Measurements from ENCODE around the gene IL10RB. TPM values are rescaled to one million over a fixed set of nuclear protein-coding genes. Genes with fewer than 3 reads are reported as not detected.
"Not testable (repeated sequence)": the region's sequence is repeated elsewhere in the genome, so short reads cannot be mapped to it uniquely, and the experiment has no call there.

Gene IL10RB
- total RNA-seq, 1 donor from 2014 or later, result 19.0 TPM

DNA sequence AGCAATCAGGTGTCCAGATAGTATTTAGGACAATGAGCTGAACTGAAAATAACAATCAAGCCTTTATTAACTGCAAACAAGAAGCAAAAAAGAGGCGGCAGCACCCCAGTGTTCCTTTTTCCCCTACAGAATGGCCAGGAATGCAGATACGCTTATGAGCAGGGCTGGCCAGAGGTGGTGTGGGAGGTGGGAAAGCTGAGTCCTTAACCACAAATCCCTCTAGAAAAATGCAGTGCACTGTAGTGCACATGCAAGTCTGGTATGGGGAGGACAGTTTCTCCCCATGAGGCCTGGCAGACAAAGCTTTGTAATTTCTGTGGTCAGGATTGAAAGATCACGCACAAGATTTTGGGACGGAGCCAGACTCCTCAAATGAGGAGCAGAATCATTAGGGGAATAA, 47.9 kb downstream of the IL10RB start:
- peaks cover 17% of the 10 kb centered on the region for H3K9me3 Mint-ChIP-seq (ENCODE audit: low read depth)
- peaks cover 11% of the 10 kb centered on the region for H3K27me3 Mint-ChIP-seq (ENCODE audit: low read depth)
- peaks cover 3% of the 10 kb centered on the region for H3K36me3 Mint-ChIP-seq (ENCODE audit: low read depth)
- H3K4me1 Mint-ChIP-seq (ENCODE audit: low read depth), result peaks cover 4% of the 10 kb centered on the region
- no peak for DNase-seq (ENCODE audit: low spot score)
- no peak overlapping the region for H3K4me3 Mint-ChIP-seq (ENCODE audit: unreplicated experiment)
- no peak overlapping the region for H3K27ac Mint-ChIP-seq (ENCODE audit: unreplicated experiment)
- TF ChIP-seq, protein P1, sequence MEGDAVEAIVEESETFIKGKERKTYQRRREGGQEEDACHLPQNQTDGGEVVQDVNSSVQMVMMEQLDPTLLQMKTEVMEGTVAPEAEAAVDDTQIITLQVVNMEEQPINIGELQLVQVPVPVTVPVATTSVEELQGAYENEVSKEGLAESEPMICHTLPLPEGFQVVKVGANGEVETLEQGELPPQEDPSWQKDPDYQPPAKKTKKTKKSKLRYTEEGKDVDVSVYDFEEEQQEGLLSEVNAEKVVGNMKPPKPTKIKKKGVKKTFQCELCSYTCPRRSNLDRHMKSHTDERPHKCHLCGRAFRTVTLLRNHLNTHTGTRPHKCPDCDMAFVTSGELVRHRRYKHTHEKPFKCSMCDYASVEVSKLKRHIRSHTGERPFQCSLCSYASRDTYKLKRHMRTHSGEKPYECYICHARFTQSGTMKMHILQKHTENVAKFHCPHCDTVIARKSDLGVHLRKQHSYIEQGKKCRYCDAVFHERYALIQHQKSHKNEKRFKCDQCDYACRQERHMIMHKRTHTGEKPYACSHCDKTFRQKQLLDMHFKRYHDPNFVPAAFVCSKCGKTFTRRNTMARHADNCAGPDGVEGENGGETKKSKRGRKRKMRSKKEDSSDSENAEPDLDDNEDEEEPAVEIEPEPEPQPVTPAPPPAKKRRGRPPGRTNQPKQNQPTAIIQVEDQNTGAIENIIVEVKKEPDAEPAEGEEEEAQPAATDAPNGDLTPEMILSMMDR (IDR thresholded peaks at IDR 0.05), result no peak

DNA sequence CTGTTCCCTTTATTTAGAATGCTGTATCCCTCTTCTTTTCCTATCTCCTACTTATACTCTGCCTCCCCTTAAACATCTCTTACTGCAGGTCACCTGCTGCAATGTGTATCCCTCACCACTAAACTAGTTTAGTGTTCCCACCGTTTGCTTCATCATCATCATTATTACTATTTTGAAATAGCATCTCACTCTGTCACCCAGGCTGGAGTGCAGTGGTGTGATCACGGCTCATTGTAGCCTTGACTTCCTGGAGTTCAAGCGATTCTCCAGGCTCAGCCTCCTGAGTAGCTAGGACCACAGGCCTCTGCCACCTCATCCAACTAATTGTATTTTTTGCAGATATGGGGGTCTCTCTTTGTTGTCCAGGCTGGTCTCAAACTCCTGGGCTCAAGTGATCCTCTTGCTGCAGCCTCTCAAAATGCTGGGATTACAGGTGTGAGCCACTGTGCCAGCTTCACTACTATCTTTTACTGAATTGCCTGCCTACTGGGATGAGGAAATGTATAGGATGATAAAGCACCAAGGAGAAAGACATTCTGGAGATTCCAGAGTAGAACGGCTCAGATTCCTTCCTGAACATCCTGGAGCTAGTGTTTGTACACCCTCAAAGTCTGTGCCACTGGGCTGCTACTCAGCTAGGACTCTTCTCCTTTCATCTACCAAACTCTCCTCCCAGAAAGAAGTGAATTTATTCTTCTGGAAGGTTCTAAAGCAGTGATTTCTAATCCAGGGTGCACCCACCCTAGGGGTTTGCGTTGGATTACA, 50.0 kb downstream of the IL10RB start:
- peaks cover 11% of the 10 kb centered on the region for H3K27me3 Mint-ChIP-seq (ENCODE audit: low read depth)
- H3K36me3 Mint-ChIP-seq (ENCODE audit: low read depth), result peaks cover 3% of the 10 kb centered on the region
- H3K9me3 Mint-ChIP-seq (ENCODE audit: low read depth), result peaks cover 7% of the 10 kb centered on the region
- no peak for DNase-seq (ENCODE audit: low spot score)
- peaks cover 3% of the 10 kb centered on the region for H3K4me1 Mint-ChIP-seq (ENCODE audit: low read depth)
- no peak overlapping the region for H3K4me3 Mint-ChIP-seq (ENCODE audit: unreplicated experiment)
- TF ChIP-seq, protein P1 (IDR thresholded peaks at IDR 0.05), result no peak
- no peak overlapping the region for H3K27ac Mint-ChIP-seq (ENCODE audit: unreplicated experiment)

DNA sequence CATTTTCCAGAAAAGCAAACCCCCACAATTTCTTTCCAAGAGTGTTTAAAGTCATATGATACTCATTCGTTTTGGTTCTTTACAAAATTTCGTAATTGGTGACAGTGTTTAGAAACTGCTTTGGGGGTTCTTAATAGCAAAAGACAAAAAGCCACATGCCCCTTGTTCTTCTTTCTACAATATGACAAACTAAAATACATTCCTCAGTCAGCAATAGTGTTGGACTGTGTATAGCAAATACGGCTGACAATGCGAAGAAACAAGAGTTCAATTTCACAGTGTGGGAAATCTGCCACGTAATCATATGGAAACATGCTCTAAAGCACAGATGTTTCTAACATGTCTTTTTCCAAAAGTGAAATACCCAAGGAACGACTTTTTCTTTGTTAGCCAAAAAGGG, 51.0 kb downstream of the IL10RB start:
- Mint-ChIP-seq H3K9me3 (ENCODE audit: low read depth) (peaks cover 7% of the 10 kb centered on the region), H3K36me3 (ENCODE audit: low read depth) (peaks cover 3% of the 10 kb centered on the region), H3K27me3 (ENCODE audit: low read depth) (peaks cover 11% of the 10 kb centered on the region), H3K27ac (ENCODE audit: unreplicated experiment) (no peak overlapping the region), H3K4me1 (ENCODE audit: low read depth) (peaks cover 3% of the 10 kb centered on the region), H3K4me3 (ENCODE audit: unreplicated experiment) (no peak overlapping the region)
- DNase-seq (ENCODE audit: low spot score), result no peak
- TF ChIP-seq, protein P1 (IDR thresholded peaks at IDR 0.05), result no peak

DNA sequence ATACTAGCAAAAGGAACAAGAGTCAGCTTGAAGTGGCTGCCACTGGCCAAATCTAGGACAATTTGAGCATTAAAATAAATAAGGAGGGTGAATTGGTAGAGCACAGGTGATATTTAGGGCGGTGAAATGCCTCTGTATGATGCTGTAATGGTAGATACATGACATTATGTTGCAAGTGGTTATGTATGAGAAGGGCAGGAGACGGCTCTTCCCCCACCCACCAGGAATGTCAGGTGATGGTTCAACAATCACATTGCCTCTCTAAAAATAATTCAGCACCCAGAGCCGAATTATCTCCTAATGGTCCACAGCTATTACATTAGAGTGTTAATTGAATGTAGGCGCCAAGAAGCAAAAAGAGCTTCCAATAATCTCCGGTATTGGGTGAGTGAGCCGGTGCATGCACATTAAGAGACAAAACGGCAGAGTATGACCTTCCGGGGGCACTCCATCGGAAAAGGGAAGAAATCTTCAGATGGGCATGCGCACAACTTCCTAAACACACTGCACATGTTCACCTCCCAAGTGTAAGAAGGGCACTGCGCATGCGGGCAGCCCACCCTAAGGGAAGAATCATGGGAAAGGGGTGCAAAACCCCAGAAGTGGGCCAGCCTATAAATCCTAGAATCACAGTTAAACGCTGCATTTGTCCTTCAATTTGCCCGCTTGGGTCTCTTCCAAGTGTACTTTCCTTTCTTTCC, 51.8 kb downstream of the IL10RB start:
- Mint-ChIP-seq H3K9me3 (ENCODE audit: low read depth) (peaks cover 7% of the 10 kb centered on the region), H3K4me1 (ENCODE audit: low read depth) (peaks cover 3% of the 10 kb centered on the region), H3K27me3 (ENCODE audit: low read depth) (peaks cover 11% of the 10 kb centered on the region), H3K4me3 (ENCODE audit: unreplicated experiment) (no peak overlapping the region), H3K36me3 (ENCODE audit: low read depth) (peaks cover 3% of the 10 kb centered on the region), H3K27ac (ENCODE audit: unreplicated experiment) (no peak overlapping the region)
- no peak for DNase-seq (ENCODE audit: low spot score)
- TF ChIP-seq, protein P1 (IDR thresholded peaks at IDR 0.05), result no peak

DNA sequence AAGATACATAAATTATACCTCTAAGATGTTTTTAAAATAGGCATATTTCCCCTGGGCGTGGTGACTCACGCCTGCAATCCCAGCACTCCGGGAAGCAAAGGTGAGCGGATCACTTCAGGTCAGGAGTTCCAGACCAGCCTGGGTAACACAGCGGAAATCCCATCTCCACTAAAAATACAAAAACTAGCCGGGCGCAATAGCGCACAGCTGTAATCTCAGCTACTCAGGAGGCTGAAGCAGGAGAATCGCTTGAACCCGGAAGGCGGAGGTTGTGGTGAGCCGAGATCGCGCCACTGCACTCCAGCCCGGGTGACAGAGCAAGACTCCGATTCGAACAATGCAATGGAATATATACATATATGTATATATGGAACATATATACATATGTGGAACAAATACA, 54.8 kb downstream of the IL10RB start:
- not testable (repeated sequence) for H3K27ac Mint-ChIP-seq (ENCODE audit: unreplicated experiment); H3K27me3 Mint-ChIP-seq (ENCODE audit: low read depth); H3K4me1 Mint-ChIP-seq (ENCODE audit: low read depth); H3K9me3 Mint-ChIP-seq (ENCODE audit: low read depth); DNase-seq (ENCODE audit: low spot score); H3K4me3 Mint-ChIP-seq (ENCODE audit: unreplicated experiment); H3K36me3 Mint-ChIP-seq (ENCODE audit: low read depth)

DNA sequence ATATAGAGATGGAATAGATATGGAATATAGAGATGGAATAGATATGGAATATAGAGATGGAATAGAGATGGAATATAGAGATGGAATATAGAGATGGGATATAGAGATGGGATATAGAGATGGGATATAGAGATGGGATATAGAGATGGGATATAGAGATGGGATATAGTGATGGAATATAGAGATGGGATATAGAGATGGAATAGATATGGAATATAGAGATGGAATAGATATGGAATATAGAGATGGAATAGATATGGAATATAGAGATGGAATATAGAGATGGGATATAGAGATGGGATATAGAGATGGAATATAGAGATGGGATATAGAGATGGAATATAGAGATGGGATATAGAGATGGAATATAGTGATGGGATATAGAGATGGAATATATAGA, 57.4 kb downstream of the IL10RB start:
- not testable (repeated sequence) for H3K27ac Mint-ChIP-seq (ENCODE audit: unreplicated experiment); H3K27me3 Mint-ChIP-seq (ENCODE audit: low read depth); DNase-seq (ENCODE audit: low spot score); H3K4me3 Mint-ChIP-seq (ENCODE audit: unreplicated experiment); H3K9me3 Mint-ChIP-seq (ENCODE audit: low read depth); H3K36me3 Mint-ChIP-seq (ENCODE audit: low read depth)
- peaks cover 23% of the 10 kb centered on the region for H3K4me1 Mint-ChIP-seq (ENCODE audit: low read depth)
